C4-2B (cell line): Measurements from ENCODE around the gene ADCY10.

Experiments
- H3K27ac ChIP-seq: fragments of 450-650 bp; 2 replicates; pipeline ENCODE4 v1.5.1; 2017
- ZFX ChIP-seq: fragments of 450-650 bp; IDR thresholded peaks from 2 replicates; pipeline ENCODE4 v1.6.1; 2017
- TF ChIP-seq, protein P1 (sequence below): fragments of 450-650 bp; conservative IDR thresholded peaks from 2 replicates; pipeline ENCODE4 v1.5.1; 2017; ENCODE audit warnings: mild to moderate bottlenecking

Gene ADCY10, protein sequence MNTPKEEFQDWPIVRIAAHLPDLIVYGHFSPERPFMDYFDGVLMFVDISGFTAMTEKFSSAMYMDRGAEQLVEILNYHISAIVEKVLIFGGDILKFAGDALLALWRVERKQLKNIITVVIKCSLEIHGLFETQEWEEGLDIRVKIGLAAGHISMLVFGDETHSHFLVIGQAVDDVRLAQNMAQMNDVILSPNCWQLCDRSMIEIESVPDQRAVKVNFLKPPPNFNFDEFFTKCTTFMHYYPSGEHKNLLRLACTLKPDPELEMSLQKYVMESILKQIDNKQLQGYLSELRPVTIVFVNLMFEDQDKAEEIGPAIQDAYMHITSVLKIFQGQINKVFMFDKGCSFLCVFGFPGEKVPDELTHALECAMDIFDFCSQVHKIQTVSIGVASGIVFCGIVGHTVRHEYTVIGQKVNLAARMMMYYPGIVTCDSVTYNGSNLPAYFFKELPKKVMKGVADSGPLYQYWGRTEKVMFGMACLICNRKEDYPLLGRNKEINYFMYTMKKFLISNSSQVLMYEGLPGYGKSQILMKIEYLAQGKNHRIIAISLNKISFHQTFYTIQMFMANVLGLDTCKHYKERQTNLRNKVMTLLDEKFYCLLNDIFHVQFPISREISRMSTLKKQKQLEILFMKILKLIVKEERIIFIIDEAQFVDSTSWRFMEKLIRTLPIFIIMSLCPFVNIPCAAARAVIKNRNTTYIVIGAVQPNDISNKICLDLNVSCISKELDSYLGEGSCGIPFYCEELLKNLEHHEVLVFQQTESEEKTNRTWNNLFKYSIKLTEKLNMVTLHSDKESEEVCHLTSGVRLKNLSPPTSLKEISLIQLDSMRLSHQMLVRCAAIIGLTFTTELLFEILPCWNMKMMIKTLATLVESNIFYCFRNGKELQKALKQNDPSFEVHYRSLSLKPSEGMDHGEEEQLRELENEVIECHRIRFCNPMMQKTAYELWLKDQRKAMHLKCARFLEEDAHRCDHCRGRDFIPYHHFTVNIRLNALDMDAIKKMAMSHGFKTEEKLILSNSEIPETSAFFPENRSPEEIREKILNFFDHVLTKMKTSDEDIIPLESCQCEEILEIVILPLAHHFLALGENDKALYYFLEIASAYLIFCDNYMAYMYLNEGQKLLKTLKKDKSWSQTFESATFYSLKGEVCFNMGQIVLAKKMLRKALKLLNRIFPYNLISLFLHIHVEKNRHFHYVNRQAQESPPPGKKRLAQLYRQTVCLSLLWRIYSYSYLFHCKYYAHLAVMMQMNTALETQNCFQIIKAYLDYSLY (N-terminal part only)

DNA sequence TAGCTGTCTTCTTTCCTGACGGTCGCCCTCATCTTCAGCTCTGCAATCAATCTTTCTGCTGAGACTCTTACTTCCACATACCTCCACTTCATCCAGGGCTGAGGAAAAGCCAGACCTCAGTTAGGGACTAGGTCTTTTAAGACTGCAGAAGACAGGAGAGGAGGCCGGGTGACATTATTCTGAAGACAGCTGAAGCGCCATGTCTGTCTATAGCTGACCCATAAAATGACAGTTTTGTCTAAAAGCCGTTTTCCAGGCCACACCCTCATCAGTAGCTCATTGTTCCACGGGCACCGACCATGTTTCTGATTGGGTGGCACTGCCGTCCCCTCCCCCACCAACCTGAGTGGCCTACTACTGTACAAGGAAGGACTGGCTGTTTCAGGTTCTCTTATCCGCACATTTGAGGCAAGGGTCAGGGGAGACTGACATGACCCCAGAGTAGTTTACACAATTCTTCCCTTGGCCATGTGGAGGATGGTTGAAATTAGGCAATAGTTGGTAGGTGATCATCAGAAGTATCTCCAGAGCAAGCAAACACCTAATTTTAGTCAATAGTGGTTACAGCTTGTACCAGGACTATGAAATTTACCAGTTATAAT is at the start of gene ADCY10:
TSS of gene ADCY10 (minus strand) at position 240 of the 602 bp plus-strand sequence. CDS start 8,994 bp downstream, outside the sequence.
- no peak for TF ChIP-seq ZFX
- TF ChIP-seq, protein P1, sequence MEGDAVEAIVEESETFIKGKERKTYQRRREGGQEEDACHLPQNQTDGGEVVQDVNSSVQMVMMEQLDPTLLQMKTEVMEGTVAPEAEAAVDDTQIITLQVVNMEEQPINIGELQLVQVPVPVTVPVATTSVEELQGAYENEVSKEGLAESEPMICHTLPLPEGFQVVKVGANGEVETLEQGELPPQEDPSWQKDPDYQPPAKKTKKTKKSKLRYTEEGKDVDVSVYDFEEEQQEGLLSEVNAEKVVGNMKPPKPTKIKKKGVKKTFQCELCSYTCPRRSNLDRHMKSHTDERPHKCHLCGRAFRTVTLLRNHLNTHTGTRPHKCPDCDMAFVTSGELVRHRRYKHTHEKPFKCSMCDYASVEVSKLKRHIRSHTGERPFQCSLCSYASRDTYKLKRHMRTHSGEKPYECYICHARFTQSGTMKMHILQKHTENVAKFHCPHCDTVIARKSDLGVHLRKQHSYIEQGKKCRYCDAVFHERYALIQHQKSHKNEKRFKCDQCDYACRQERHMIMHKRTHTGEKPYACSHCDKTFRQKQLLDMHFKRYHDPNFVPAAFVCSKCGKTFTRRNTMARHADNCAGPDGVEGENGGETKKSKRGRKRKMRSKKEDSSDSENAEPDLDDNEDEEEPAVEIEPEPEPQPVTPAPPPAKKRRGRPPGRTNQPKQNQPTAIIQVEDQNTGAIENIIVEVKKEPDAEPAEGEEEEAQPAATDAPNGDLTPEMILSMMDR, result no peak
- H3K27ac ChIP-seq, result peak within 1 kb of the TSS; percentile 96

DNA sequence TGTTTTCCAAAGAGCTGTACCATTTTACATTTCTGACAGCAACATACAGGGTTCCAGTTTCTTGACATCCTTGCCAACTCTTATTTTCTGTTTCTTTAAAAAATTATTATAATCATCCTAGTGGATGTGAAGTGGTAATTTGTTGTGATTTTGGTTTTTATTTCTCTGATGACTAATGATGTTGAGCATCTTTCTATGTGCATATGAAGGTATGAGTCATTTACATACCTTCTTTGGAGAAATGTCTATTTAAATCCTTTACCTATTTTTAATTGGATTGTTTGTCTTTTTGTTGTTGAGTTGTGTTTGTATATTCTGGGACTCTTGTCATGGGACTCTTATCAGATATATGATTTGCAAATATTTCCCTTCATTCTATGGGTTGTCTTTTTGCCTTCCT is 43.8 kb upstream of the ADCY10 start:
- TF ChIP-seq, protein P1, result no peak
- no peak for TF ChIP-seq ZFX
- no peak overlapping the region for H3K27ac ChIP-seq

DNA sequence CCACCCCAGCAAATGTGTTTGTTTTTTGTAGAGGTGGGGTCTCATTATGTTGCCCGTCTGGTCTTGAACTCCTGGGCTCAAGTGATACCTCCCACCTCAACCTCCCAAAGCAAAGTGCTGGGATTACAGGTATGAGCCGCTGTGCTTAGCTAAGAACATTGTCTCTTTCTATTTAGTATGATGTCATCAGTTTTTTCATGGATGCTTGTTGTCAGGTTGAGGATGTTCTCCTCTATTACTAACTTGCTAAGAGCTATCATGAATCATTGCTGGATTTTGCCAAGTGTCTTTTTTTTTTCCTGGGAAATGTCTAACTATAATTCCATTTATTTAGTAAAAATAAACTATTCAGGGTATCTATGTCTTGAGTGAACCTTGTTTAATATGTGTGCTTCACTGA is 42.0 kb upstream of the ADCY10 start:
- no peak for TF ChIP-seq ZFX
- TF ChIP-seq, protein P1, result no peak
- H3K27ac ChIP-seq, result no peak overlapping the region

DNA sequence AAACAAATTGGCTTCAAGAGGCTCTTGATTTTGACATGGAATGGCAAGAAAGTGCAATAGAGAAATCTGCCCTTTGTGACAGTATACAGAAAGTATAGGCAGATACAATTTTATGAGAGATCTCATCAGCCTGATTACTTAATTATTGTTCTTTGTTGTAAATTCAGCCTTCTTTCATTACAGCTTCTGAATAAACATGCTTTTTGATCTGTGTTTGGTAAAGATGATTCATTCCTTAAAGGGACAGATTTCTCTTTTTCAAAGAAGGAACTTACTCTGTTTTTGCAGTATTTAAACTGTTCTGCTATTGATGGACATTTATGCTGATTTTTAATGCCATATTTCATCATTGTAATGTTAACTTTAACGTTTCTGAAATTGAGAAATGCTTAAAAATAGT is 36.6 kb upstream of the ADCY10 start:
- TF ChIP-seq, protein P1, result no peak
- TF ChIP-seq ZFX, result no peak
- no peak overlapping the region for H3K27ac ChIP-seq

DNA sequence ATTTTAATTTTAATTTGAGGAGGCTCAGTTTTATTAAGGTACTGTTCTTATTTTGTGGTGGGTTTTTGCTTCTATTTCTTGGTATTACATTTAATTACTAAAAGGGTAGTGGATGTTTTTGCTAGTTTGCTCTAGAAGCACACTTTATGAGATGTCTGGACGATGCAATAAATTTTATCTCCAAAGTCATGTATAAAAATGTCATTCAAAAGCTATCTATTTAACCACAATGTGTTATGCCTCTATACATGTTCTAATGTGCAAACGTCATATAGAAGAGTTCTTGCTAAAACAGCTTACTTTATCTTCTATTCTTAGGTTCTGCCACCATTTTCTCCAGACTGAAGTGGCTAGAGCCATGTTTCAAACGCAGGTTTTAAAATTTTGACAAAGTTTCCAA is 35.9 kb upstream of the ADCY10 start:
- no peak overlapping the region for H3K27ac ChIP-seq
- TF ChIP-seq ZFX, result no peak
- TF ChIP-seq, protein P1, result no peak

DNA sequence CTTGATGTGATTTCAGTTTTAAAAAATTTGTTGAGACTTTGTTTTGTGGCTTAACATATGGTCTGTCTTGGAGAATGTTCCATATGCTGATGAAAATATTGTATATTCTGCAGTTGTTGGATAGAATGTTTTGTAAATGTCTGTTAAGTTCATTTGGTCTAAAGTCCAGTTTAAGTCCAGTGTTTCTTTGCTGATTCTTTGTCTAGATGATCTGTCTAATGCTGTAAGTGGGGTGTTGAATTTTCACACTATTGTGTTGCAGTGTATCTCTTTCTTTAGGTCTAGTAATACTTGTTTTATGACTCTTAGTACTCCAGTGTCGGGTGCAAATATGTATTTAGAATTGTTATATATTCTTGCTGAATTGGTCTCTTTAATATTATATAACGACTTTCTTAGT is 33.8 kb upstream of the ADCY10 start:
- no peak for TF ChIP-seq ZFX
- TF ChIP-seq, protein P1, result no peak

More for the DNA sequence above, 33.8 kb upstream of the ADCY10 start:
- no peak overlapping the region for H3K27ac ChIP-seq
